DMS114 treated with DMSO at 0.1 percent for 48 hours (cell line): Measurements from ENCODE around the gene PLPP2.
"Not testable (repeated sequence)": the region's sequence is repeated elsewhere in the genome, so short reads cannot be mapped to it uniquely, and the experiment has no call there.

Experiments used
- DNase-seq: peaks from one replicate; lab custom pipeline; 2025; ENCODE audit not compliant: unreplicated experiment; lab: John Stamatoyannopoulos, UW

PLPP2 gene

GRCh38 chr19:271856-272255, 19.3 kb downstream of the PLPP2 start:
- no peak for DNase-seq

GRCh38 chr19:270766-271318, 20.4 kb downstream of the PLPP2 start:
- DNase-seq = not testable (repeated sequence)

- no peak for DNase-seq
Observed at GRCh38 chr19:269241-269640, 22.0 kb downstream of the PLPP2 start.

GRCh38 chr19:262125-262524, 29.1 kb downstream of the PLPP2 start:
- no peak for DNase-seq

- DNase-seq = not testable (repeated sequence)
Observed at GRCh38 chr19:256804-257203, 34.4 kb downstream of the PLPP2 start.

GRCh38 chr19:252421-253186, 38.6 kb downstream of the PLPP2 start:
- not testable (repeated sequence) for DNase-seq

- DNase-seq = no peak
Observed at GRCh38 chr19:246551-246950, 44.7 kb downstream of the PLPP2 start.

GRCh38 chr19:245900-246299, 45.3 kb downstream of the PLPP2 start:
- DNase-seq = not testable (repeated sequence)

- no peak for DNase-seq
Observed at GRCh38 chr19:245457-245856, 45.7 kb downstream of the PLPP2 start.
